B cell (primary cell): ENCODE results near the gene LRRC4C. TPM values are rescaled to one million over a fixed set of nuclear protein-coding genes. Genes with fewer than 3 reads are reported as not detected.

Source experiments
- ATAC-seq: fragments of 200-7000 bp; cut with Tn5 transposase; one replicate; pipeline ENCODE4 v1.10.0; 2021; ENCODE audit warnings: low read depth, mild to moderate bottlenecking, moderate number of reproducible peaks, moderate library complexity
- CTCF ChIA-PET: fragments of 350-600 bp; sonication (Branson Sonifier 250); formaldehyde crosslinking; loops from one replicate; lab custom pipeline; 2021; ENCODE audit warnings: antibody characterized with exemption, inconsistent platforms; lab: Charles Lee
- POLR2A ChIA-PET: fragments of 350-600 bp; sonication (Branson Sonifier 250); formaldehyde crosslinking; loops from one replicate; lab custom pipeline; 2021; ENCODE audit warnings: antibody characterized with exemption; lab: Charles Lee
- DNase-seq: peaks from one replicate; pipeline ENCODE4 v3.0.0; 2013
- H2AFZ ChIP-seq: 2 replicates; pipeline ENCODE4 v1.6.1; 2012; ENCODE audit warnings: mild to moderate bottlenecking, low read depth, low read length; ENCODE audit not compliant: insufficient read depth, poor library complexity, severe bottlenecking
- H3K27ac ChIP-seq, 2 donors: 1 replicate in 1 of 2; 2 replicates in 1 of 2; pipeline ENCODE4 v1.5.1; 2012 to 2013; ENCODE audit warnings: low read length in 2 of 2, mild to moderate bottlenecking in 2 of 2, moderate library complexity in 1 of 2
- H3K27me3 ChIP-seq, 4 experiments: fragments of 200-600 bp in 1 of 4; sonication (generic) in 1 of 4; replicated peaks in 1 of 4; 1 replicate in 2 of 4; 2 replicates in 2 of 4; pipeline versions ENCODE4 v1.6.1 to v1.7.0; 2013 to 2016; ENCODE audit warnings: low read length in 3 of 4, mild to moderate bottlenecking in 2 of 4, mixed read lengths in 1 of 4, moderate library complexity in 1 of 4; ENCODE audit not compliant: insufficient read depth in 4 of 4, control insufficient read depth in 3 of 4; ENCODE audit errors: control extremely low read depth in 1 of 4
- H3K36me3 ChIP-seq, 2 experiments: replicated peaks in 1 of 2; 1 replicate in 1 of 2; 2 replicates in 1 of 2; pipeline versions ENCODE4 v1.6.1 to v1.7.1; 2013; ENCODE audit warnings: low read length in 1 of 2; ENCODE audit not compliant: insufficient read depth in 2 of 2, control insufficient read depth in 1 of 2; ENCODE audit errors: control extremely low read depth in 1 of 2, extremely low read depth in 1 of 2
- H3K4me1 ChIP-seq, 2 donors: fragments of 200-600 bp in 1 of 2; sonication (generic) in 1 of 2; 1 replicate in 1 of 2; 2 replicates in 1 of 2; pipeline versions ENCODE4 v1.5.1 to v1.6.1; 2013 to 2017; ENCODE audit warnings: low read length in 2 of 2; ENCODE audit not compliant: control insufficient read depth in 2 of 2, insufficient read depth in 2 of 2
- H3K4me2 ChIP-seq: replicated peaks from 2 replicates; pipeline ENCODE3; 2012; ENCODE audit warnings: mild to moderate bottlenecking, low read depth, low read length; ENCODE audit not compliant: poor library complexity, severe bottlenecking
- H3K4me3 ChIP-seq, 5 experiments: fragments of 200-600 bp in 1 of 5; sonication (generic) in 1 of 5; 1 replicate in 3 of 5; 2 replicates in 2 of 5; pipeline versions ENCODE4 v1.5.1 to v1.7.0; 2011 to 2016; ENCODE audit warnings: low read length in 4 of 5, mild to moderate bottlenecking in 4 of 5, low read depth in 2 of 5, control low read depth in 1 of 5, moderate library complexity in 1 of 5; ENCODE audit not compliant: insufficient read depth in 1 of 5; ENCODE audit errors: control extremely low read depth in 1 of 5, extremely low read depth in 1 of 5
- H3K79me2 ChIP-seq: fragments of 200-600 bp; sonication (generic); one replicate; pipeline ENCODE4 v1.6.0; 2016; ENCODE audit warnings: low read length; ENCODE audit not compliant: control insufficient read depth, insufficient read depth
- H3K9ac ChIP-seq: fragments of 200-600 bp; sonication (generic); 2 replicates; pipeline ENCODE4 v1.6.1; 2017; ENCODE audit warnings: mild to moderate bottlenecking, low read length, moderate library complexity
- H3K9me3 ChIP-seq, 3 donors: one replicate each; pipeline versions ENCODE4 v1.6.1 to v1.7.1; 2013; ENCODE audit warnings: low read length in 2 of 3; ENCODE audit not compliant: control insufficient read depth in 2 of 3, insufficient read depth in 1 of 3; ENCODE audit errors: control extremely low read depth in 1 of 3
- H4K20me1 ChIP-seq: 2 replicates; pipeline ENCODE4 v1.6.0; 2012; ENCODE audit warnings: mild to moderate bottlenecking, low read length; ENCODE audit not compliant: insufficient read depth, control insufficient read depth, poor library complexity, severe bottlenecking
- H3K27ac Mint-ChIP-seq: one replicate; pipeline ENCODE4 v1.8.0; 2021; ENCODE audit warnings: mixed read lengths
- H3K27me3 Mint-ChIP-seq: one replicate; pipeline ENCODE4 v1.8.0; 2021; ENCODE audit warnings: mixed read lengths
- H3K4me1 Mint-ChIP-seq: one replicate; pipeline ENCODE4 v1.8.0; 2021; ENCODE audit warnings: mixed read lengths
- H3K4me3 Mint-ChIP-seq: one replicate; pipeline ENCODE4 v1.8.0; 2021; ENCODE audit warnings: mixed read lengths
- H3K9me3 Mint-ChIP-seq: one replicate; pipeline ENCODE4 v1.8.0; 2022; ENCODE audit warnings: mixed read lengths; ENCODE audit not compliant: insufficient read depth
- CTCF ChIP-seq: fragments of 200-600 bp; IDR thresholded peaks from one replicate; pipeline ENCODE4 v1.8.0; 2022; ENCODE audit warnings: antibody characterized with exemption, mild to moderate bottlenecking
- EZH2 ChIP-seq: IDR thresholded peaks from 2 replicates; pipeline ENCODE4 v1.6.1; 2012; ENCODE audit warnings: borderline replicate concordance, low read depth, mild to moderate bottlenecking, moderate library complexity, low read length; ENCODE audit not compliant: insufficient read depth, poor library complexity, severe bottlenecking
- WGBS: methylation state at CpG from one replicate; pipeline ENCODE4 v1.1.5; 2013; ENCODE audit warnings: missing lambda C conversion rate; ENCODE audit not compliant: insufficient coverage; 5-methylcytosine and 5-hydroxymethylcytosine counted together
- intact Hi-C: fragments of 100-400 bp; cut with micrococcal nuclease; formaldehyde crosslinking; loops from one replicate; pipeline ENCODE4 v1.10.0; 2022
- polyA plus RNA-seq: library from polyadenylated mRNA; depleted of rRNA; stranded (reverse); fragments of >200 nt; gene quantifications from 2 replicates; pipeline ENCODE4 v1.2.3, GENCODE V29; 2012
- total RNA-seq, 2 donors: library from RNA; stranded (reverse); fragments of 120-200 nt in 1 of 2; gene quantifications; 1 replicate in 1 of 2; 2 replicates in 1 of 2; pipeline versions ENCODE4 v1.2.3 to v1.2.4, GENCODE V29; 2013 to 2022

LRRC4C gene
- total and polyA plus RNA-seq, 2 donors (not counting 1 experiment from before 2014, with no cell fraction given): 0.57 TPM; not detected in 1

GRCh38 chr11:40223596-40224330 is 1235.7 kb downstream of the LRRC4C start:
- Mint-ChIP-seq H3K9me3 (no peaks in the 10 kb centered on the region), H3K4me3 (no peak overlapping the region), H3K27me3 (no peaks in the 10 kb centered on the region), H3K4me1 (no peaks in the 10 kb centered on the region), H3K27ac (no peak overlapping the region)
- ChIA-PET CTCF (no interaction called here), POLR2A (no interaction called here)
- H3K36me3 ChIP-seq: no peaks in the 10 kb centered on the region
- H4K20me1 ChIP-seq: no peaks in the 10 kb centered on the region
- H3K4me3 ChIP-seq: no peak overlapping the region
- H2AFZ ChIP-seq: no peak overlapping the region
- H3K9ac ChIP-seq: no peak overlapping the region
- no peak overlapping the region for H3K27ac ChIP-seq
- intact Hi-C loops: no loop called here
- no peaks in the 10 kb centered on the region for H3K4me1 ChIP-seq
- DNase-seq: no peak
- no peaks in the 10 kb centered on the region for H3K79me2 ChIP-seq
- no peak for ATAC-seq
- no peaks in the 10 kb centered on the region for H3K27me3 ChIP-seq
- H3K4me2 ChIP-seq: no peak overlapping the region
- WGBS: 83% methylated on average over 1 of the region's 2 CpGs
- TF ChIP-seq CTCF: no peak
- no peak for TF ChIP-seq EZH2
- H3K9me3 ChIP-seq: no peaks in the 10 kb centered on the region

GRCh38 chr11:40219401-40219800 is 1240.1 kb downstream of the LRRC4C start:
- H3K4me2 ChIP-seq: no peak overlapping the region
- no peaks in the 10 kb centered on the region for H3K36me3 ChIP-seq
- Mint-ChIP-seq H3K9me3 (no peaks in the 10 kb centered on the region), H3K27ac (no peak overlapping the region), H3K4me3 (no peak overlapping the region), H3K4me1 (no peaks in the 10 kb centered on the region), H3K27me3 (no peaks in the 10 kb centered on the region)
- no peaks in the 10 kb centered on the region for H3K4me1 ChIP-seq
- WGBS: no CpG with 5 or more reads among the region's 3 CpGs
- DNase-seq: no peak
- ATAC-seq: no peak
- TF ChIP-seq EZH2 (no peak), CTCF (no peak)
- ChIA-PET CTCF (no interaction called here), POLR2A (no interaction called here)
- H3K79me2 ChIP-seq: no peaks in the 10 kb centered on the region
- no peaks in the 10 kb centered on the region for H3K27me3 ChIP-seq
- H3K4me3 ChIP-seq: no peak overlapping the region
- H4K20me1 ChIP-seq: no peaks in the 10 kb centered on the region
- H3K27ac ChIP-seq: no peak overlapping the region
- no peak overlapping the region for H3K9ac ChIP-seq
- no peak overlapping the region for H2AFZ ChIP-seq
- intact Hi-C loops: no loop called here
- H3K9me3 ChIP-seq: no peaks in the 10 kb centered on the region
